Glomerular visceral epithelial cell (primary cell): ENCODE results near the gene SH2D3C.

Experiments used
- DNase-seq: peaks from one replicate; pipeline ENCODE4 v3.0.0-alpha.2; 2016; ENCODE audit errors: extremely low spot score

The SH2D3C gene

GRCh38 chr9:127744398-127745110, 33.9 kb downstream of the SH2D3C start:
- DNase-seq: no peak

- peak; percentile 55 for DNase-seq
Measured at GRCh38 chr9:127742435-127743088, 35.9 kb downstream of the SH2D3C start.

- peak; percentile 25 for DNase-seq
Measured at GRCh38 chr9:127741831-127742434, 36.5 kb downstream of the SH2D3C start.

GRCh38 chr9:127739614-127740330, 38.7 kb downstream of the SH2D3C start:
- no peak for DNase-seq

- no peak for DNase-seq
Measured at GRCh38 chr9:127738666-127739065, 39.8 kb downstream of the SH2D3C start.

- no peak for DNase-seq
Measured at GRCh38 chr9:127735530-127736185, 42.8 kb downstream of the SH2D3C start.

GRCh38 chr9:127734747-127735529, 43.5 kb downstream of the SH2D3C start, which contains the start of gene TOR2A:
TSS of gene TOR2A (minus strand) at chr9:127735294. CDS start at chr9:127735270, 24 bp downstream.
- peak; percentile 97 for DNase-seq

GRCh38 chr9:127734247-127734746, 44.2 kb downstream of the SH2D3C start:
- DNase-seq: no peak

- DNase-seq: no peak
Measured at GRCh38 chr9:127733614-127734013, 44.9 kb downstream of the SH2D3C start.

GRCh38 chr9:127732444-127732843, 46.0 kb downstream of the SH2D3C start:
- DNase-seq: no peak

- DNase-seq: no peak
Measured at GRCh38 chr9:127731938-127732337, 46.5 kb downstream of the SH2D3C start.

GRCh38 chr9:127730799-127731410, 47.6 kb downstream of the SH2D3C start:
- DNase-seq: no peak

- no peak for DNase-seq
Measured at GRCh38 chr9:127730262-127730661, 48.2 kb downstream of the SH2D3C start.

- no peak for DNase-seq
Measured at GRCh38 chr9:127729522-127730256, 48.8 kb downstream of the SH2D3C start.

- no peak for DNase-seq
Measured at GRCh38 chr9:127728808-127729207, 49.7 kb downstream of the SH2D3C start.

- DNase-seq: no peak
Measured at GRCh38 chr9:127726871-127727270, 51.6 kb downstream of the SH2D3C start.

GRCh38 chr9:127724012-127724411, 54.5 kb downstream of the SH2D3C start:
- DNase-seq: no peak

GRCh38 chr9:127723444-127723843, 55.0 kb downstream of the SH2D3C start:
- peak; percentile 52 for DNase-seq

GRCh38 chr9:127723013-127723412, 55.5 kb downstream of the SH2D3C start:
- no peak for DNase-seq
